GM12878 (cell line): ENCODE data around the gene FBXO8. TPM values are rescaled to one million over a fixed set of nuclear protein-coding genes. Genes with fewer than 3 reads are reported as not detected.

Experiments
- ATAC-seq: fragments of 200-7000 bp; cut with Tn5 transposase; 3 replicates; pipeline ENCODE4 v1.9.1; 2020; ENCODE audit warnings: mild to moderate bottlenecking, moderate library complexity
- BruUV-seq: library from RNA; stranded (reverse); fragments of 400-500 nt; replicated peaks from 2 replicates; lab custom pipeline; 2021; lab: Mats Ljungman, UMichigan
- CTCF ChIA-PET: fragments of 300-600 bp; sonication (Branson Sonifier 250); formaldehyde crosslinking; extraction: SDS; loops from one replicate; lab custom pipeline; 2021; ENCODE audit warnings: inconsistent platforms; lab: Yijun Ruan, JAX
- POLR2A ChIA-PET: fragments of 350-600 bp; formaldehyde crosslinking; extraction: SDS; loops from one replicate; lab custom pipeline; 2021; ENCODE audit warnings: inconsistent platforms; lab: Charles Lee
- RAD21 ChIA-PET: fragments of 300-600 bp; sonication (Branson Sonifier 250); formaldehyde crosslinking; loops from one replicate; lab custom pipeline; 2023; ENCODE audit warnings: antibody characterized with exemption; ENCODE audit not compliant: unreplicated experiment; lab: Charles Lee
- SMC1A ChIA-PET: fragments of 300-600 bp; sonication (Branson Sonifier 250); formaldehyde crosslinking; loops from one replicate; lab custom pipeline; 2023; ENCODE audit not compliant: unreplicated experiment, uncharacterized antibody; lab: Charles Lee
- DNase-seq: peaks from one replicate; pipeline ENCODE4 v3.0.0-alpha.2; 2011; ENCODE audit warnings: low read depth, low spot score
- FAIRE-seq: peaks from 3 replicates; lab custom pipeline; 2011; peaks lifted over from hg19 to GRCh38; lab: Jason Lieb, UNC
- H2AFZ ChIP-seq: 2 replicates; pipeline ENCODE4 v1.6.0; 2011; ENCODE audit warnings: low read depth, low read length, control low read depth; ENCODE audit not compliant: control insufficient read depth
- H3K27ac ChIP-seq: 2 replicates; pipeline ENCODE4 v1.5.1; 2011; ENCODE audit warnings: control low read depth; ENCODE audit not compliant: control insufficient read depth, insufficient read depth
- H3K27me3 ChIP-seq, 2 experiments: replicated peaks in 1 of 2; 2 replicates each; pipeline versions ENCODE4 v1.6.0 to v1.6.1; 2011; ENCODE audit warnings: low read length in 1 of 2; ENCODE audit not compliant: control insufficient read depth in 2 of 2, insufficient read depth in 2 of 2
- H3K36me3 ChIP-seq, 2 experiments: 2 replicates each; pipeline ENCODE4 v1.5.1; 2011; ENCODE audit warnings: low read length in 1 of 2; ENCODE audit not compliant: control insufficient read depth in 2 of 2, insufficient read depth in 2 of 2
- H3K4me1 ChIP-seq: 2 replicates; pipeline ENCODE4 v1.6.1; 2011; ENCODE audit warnings: mild to moderate bottlenecking, low read length, moderate library complexity, mixed read lengths; ENCODE audit not compliant: control insufficient read depth, insufficient read depth
- H3K4me2 ChIP-seq: 2 replicates; pipeline ENCODE4 v1.6.0; 2011; ENCODE audit warnings: control low read depth; ENCODE audit not compliant: control insufficient read depth, insufficient read depth
- H3K4me3 ChIP-seq: fragments of 200-600 bp; sonication (generic); 2 replicates; pipeline ENCODE4 v1.5.1; 2016
- H3K79me2 ChIP-seq: 2 replicates; pipeline ENCODE4 v1.6.0; 2011; ENCODE audit warnings: low read length; ENCODE audit not compliant: control insufficient read depth, insufficient read depth
- H3K9ac ChIP-seq: 2 replicates; pipeline ENCODE4 v1.8.0; 2011; ENCODE audit warnings: low read length, control low read depth, mixed read lengths; ENCODE audit not compliant: control insufficient read depth, insufficient read depth
- H3K9me3 ChIP-seq: replicated peaks from 3 replicates; pipeline ENCODE4 v1.5.1; 2011; ENCODE audit warnings: mild to moderate bottlenecking, low read length; ENCODE audit not compliant: control insufficient read depth, insufficient read depth
- H4K20me1 ChIP-seq: 2 replicates; pipeline ENCODE4 v1.6.0; 2011; ENCODE audit not compliant: control insufficient read depth, insufficient read depth
- ATF3 ChIP-seq: IDR thresholded peaks from 2 replicates; pipeline ENCODE4 v1.6.1; 2011; ENCODE audit warnings: low read depth, mild to moderate bottlenecking, low read length, moderate library complexity, borderline replicate concordance; ENCODE audit errors: extremely low read depth
- BACH1 ChIP-seq: fragments of 450-650 bp; IDR thresholded peaks from 2 replicates; pipeline ENCODE4 v1.6.1; 2017; ENCODE audit warnings: mild to moderate bottlenecking, borderline replicate concordance
- DPF2 ChIP-seq: fragments of 450-650 bp; IDR thresholded peaks from 2 replicates; pipeline ENCODE4 v1.6.1; 2017; ENCODE audit warnings: mild to moderate bottlenecking
- EGR1 ChIP-seq, 2 experiments: IDR thresholded peaks; 1 replicate in 1 of 2; 2 replicates in 1 of 2; pipeline ENCODE4 v1.6.1; 2011 to 2012; ENCODE audit warnings: low read depth in 2 of 2, low read length in 2 of 2, borderline replicate concordance in 1 of 2, mild to moderate bottlenecking in 1 of 2, moderate library complexity in 1 of 2
- PAX5 ChIP-seq: IDR thresholded peaks from 2 replicates; pipeline ENCODE4 v1.6.1; 2011; ENCODE audit warnings: low read depth, low read length, borderline replicate concordance
- POLR2AphosphoS5 ChIP-seq: IDR thresholded peaks from 2 replicates; pipeline ENCODE4 v1.6.1; 2011; ENCODE audit warnings: mild to moderate bottlenecking, low read length, inconsistent platforms
- SRF ChIP-seq, 2 experiments: IDR thresholded peaks; 2 replicates each; pipeline ENCODE4 v1.6.1; 2011; ENCODE audit warnings: low read depth in 2 of 2, low read length in 2 of 2, mild to moderate bottlenecking in 1 of 2, moderate library complexity in 1 of 2
- STAT3 ChIP-seq: IDR thresholded peaks from 2 replicates; pipeline ENCODE4 v1.6.1; 2011; ENCODE audit warnings: low read depth, low read length, improper control_type of control experiment
- TCF12 ChIP-seq: IDR thresholded peaks from 2 replicates; pipeline ENCODE4 v1.6.1; 2011; ENCODE audit warnings: low read depth, mild to moderate bottlenecking, low read length
- TCF3 ChIP-seq: IDR thresholded peaks from 2 replicates; pipeline ENCODE4 v1.6.1; 2012; ENCODE audit warnings: low read depth, mild to moderate bottlenecking, low read length, borderline replicate concordance; ENCODE audit not compliant: insufficient read depth
- WRNIP1 ChIP-seq: IDR thresholded peaks from 2 replicates; pipeline ENCODE4 v1.6.1; 2011; ENCODE audit warnings: low read depth, low read length, improper control_type of control experiment, borderline replicate concordance
- ZBTB11 ChIP-seq: fragments of 450-650 bp; formaldehyde crosslinking; IDR thresholded peaks from 2 replicates; pipeline ENCODE4 v1.5.0; 2022; ENCODE audit warnings: mild to moderate bottlenecking, missing genetic modification characterization
- WGBS: methylation state at CpG from one replicate; pipeline ENCODE4 v1.1.6; 2016; ENCODE audit warnings: low lambda C conversion rate; ENCODE audit not compliant: insufficient replicate concordance, insufficient coverage; ENCODE audit errors: missing lambda C conversion rate; 5-methylcytosine and 5-hydroxymethylcytosine counted together
- in situ Hi-C: fragments of 300-500 bp; cut with MboI; formaldehyde crosslinking; loops from 9 replicates; pipeline ENCODE4 v1.14.3; 2018; ENCODE audit warnings: mixed read lengths
- intact Hi-C: fragments of 100-400 bp; cut with micrococcal nuclease; formaldehyde crosslinking; loops from one replicate; pipeline ENCODE4 v1.14.2; 2022; ENCODE audit not compliant: unreplicated experiment
- polyA plus RNA-seq, 11 experiments: library from polyadenylated mRNA; depleted of rRNA in 4 of 11; unstranded in 6 of 11; stranded (reverse) in 5 of 11; fragments of >200 nt; fragmentation: Nextera tagmentation in 4 of 11; fragmentation: Illumina TruSeq in 1 of 11; extraction: Ambion mirVana in 4 of 11; extraction: Trizol in 1 of 11; gene quantifications; 1 replicate in 1 of 11; 2 replicates in 10 of 11; pipeline versions ENCODE4 v1.2.1 to v1.2.3, GENCODE V29; 2011 to 2016; ENCODE audit warnings: inconsistent platforms in 2 of 11, missing spikeins in 2 of 11, low read depth in 1 of 11
- total RNA-seq, 4 experiments: library from RNA; depleted of rRNA in 3 of 4; stranded (reverse); fragments of >200 nt in 3 of 4; fragmentation: Illumina TruSeq in 1 of 4; extraction: Trizol in 1 of 4; gene quantifications; 2 replicates each; pipeline versions ENCODE4 v1.2.1 to v1.2.3, GENCODE V29; 2013 to 2021
- TF ChIP-seq, protein P1 (sequence below): fragments of 150-350 bp; IDR thresholded peaks from 2 replicates; pipeline ENCODE4 v1.6.1; 2016; ENCODE audit warnings: low read depth, low read length

The FBXO8 gene
- total and polyA plus RNA-seq, 10 of the 15 experiments (the other 5 are each of a cell fraction or from before 2014, with no cell fraction given): 11.3 to 38.1 (median 16.8) TPM

- peaks cover 7% of the 10 kb centered on the region; the same call in 1 of the 2 replicates for H3K4me1 ChIP-seq
- in situ Hi-C loops: loop anchor here (10.0 kb wide), 1 partner anchor 642 kb away; no protein-coding TSS in a partner anchor
- DNase-seq: peak; percentile 86
- TF ChIP-seq, protein P1, sequence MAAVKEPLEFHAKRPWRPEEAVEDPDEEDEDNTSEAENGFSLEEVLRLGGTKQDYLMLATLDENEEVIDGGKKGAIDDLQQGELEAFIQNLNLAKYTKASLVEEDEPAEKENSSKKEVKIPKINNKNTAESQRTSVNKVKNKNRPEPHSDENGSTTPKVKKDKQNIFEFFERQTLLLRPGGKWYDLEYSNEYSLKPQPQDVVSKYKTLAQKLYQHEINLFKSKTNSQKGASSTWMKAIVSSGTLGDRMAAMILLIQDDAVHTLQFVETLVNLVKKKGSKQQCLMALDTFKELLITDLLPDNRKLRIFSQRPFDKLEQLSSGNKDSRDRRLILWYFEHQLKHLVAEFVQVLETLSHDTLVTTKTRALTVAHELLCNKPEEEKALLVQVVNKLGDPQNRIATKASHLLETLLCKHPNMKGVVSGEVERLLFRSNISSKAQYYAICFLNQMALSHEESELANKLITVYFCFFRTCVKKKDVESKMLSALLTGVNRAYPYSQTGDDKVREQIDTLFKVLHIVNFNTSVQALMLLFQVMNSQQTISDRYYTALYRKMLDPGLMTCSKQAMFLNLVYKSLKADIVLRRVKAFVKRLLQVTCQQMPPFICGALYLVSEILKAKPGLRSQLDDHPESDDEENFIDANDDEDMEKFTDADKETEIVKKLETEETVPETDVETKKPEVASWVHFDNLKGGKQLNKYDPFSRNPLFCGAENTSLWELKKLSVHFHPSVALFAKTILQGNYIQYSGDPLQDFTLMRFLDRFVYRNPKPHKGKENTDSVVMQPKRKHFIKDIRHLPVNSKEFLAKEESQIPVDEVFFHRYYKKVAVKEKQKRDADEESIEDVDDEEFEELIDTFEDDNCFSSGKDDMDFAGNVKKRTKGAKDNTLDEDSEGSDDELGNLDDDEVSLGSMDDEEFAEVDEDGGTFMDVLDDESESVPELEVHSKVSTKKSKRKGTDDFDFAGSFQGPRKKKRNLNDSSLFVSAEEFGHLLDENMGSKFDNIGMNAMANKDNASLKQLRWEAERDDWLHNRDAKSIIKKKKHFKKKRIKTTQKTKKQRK: peak; percentile 76; the same call in 1 of the 2 replicates
- TF ChIP-seq PAX5: peak; percentile 11; the same call in 1 of the 2 replicates
- no peak for TF ChIP-seq STAT3
- no peak for TF ChIP-seq WRNIP1
- no peak for TF ChIP-seq SRF (IDR thresholded peaks at IDR 0.05; ENCODE audit: low read depth in 2 of 2, low read length in 2 of 2)
- TF ChIP-seq TCF3: 0 out of 2 replicates have a peak, but pooled peaks have one; percentile 12
- no peak for TF ChIP-seq EGR1 (IDR thresholded peaks at IDR 0.05; ENCODE audit: borderline replicate concordance in 1 of 2, low read depth in 2 of 2, low read length in 2 of 2)
- TF ChIP-seq DPF2: peak; percentile 76
- peak; percentile 65; the same call in 1 of the 2 replicates for TF ChIP-seq POLR2AphosphoS5
- peak; percentile 57; the same call in 1 of the 2 replicates for TF ChIP-seq BACH1
- no peak for TF ChIP-seq ZBTB11 (CRISPR knock-in tag)
- 0 out of 2 replicates have a peak, but pooled peaks have one; percentile 7 for TF ChIP-seq TCF12
- no peak for TF ChIP-seq ATF3
Measured at GRCh38 chr4:174282836-174283506, 496 bp downstream of the FBXO8 start.

More at GRCh38 chr4:174282836-174283506, 496 bp downstream of the FBXO8 start:
- under 1% methylated on average over 22 of the region's 22 CpGs for WGBS
- peak; percentile 95 for FAIRE-seq
- Histone ChIP-seq H3K79me2 (peaks cover 58% of the 10 kb centered on the region), H3K36me3 (no peaks in the 10 kb centered on the region), H3K27me3 (no peaks in the 10 kb centered on the region), H4K20me1 (no peaks in the 10 kb centered on the region), H3K4me2 (peak overlapping the region; percentile 61; the same call in 1 of the 2 replicates), H2AFZ (peak overlapping the region; percentile 98), H3K9ac (peak overlapping the region; percentile 97), H3K4me3 (peak overlapping the region; percentile 96), H3K9me3 (peaks cover 4% of the 10 kb centered on the region; the same call in 2 of the 3 replicates), H3K27ac (peak overlapping the region; percentile 99)
- ChIA-PET POLR2A (interaction anchor here (1.3 to 4.0 kb wide), 5 partner anchors 13 to 42 kb away, joined by 3 to 21 read pairs (median 8); no protein-coding TSS in a partner anchor), CTCF (interaction anchor here (1.0 to 2.4 kb wide), 5 partner anchors 10 to 63 kb away, joined by 3 to 9 read pairs (median 7); no protein-coding TSS in a partner anchor), SMC1A (interaction anchor here (1.3 to 2.3 kb wide), 4 partner anchors 13 to 20 kb away, joined by 3 to 20 read pairs (median 10); no protein-coding TSS in a partner anchor), RAD21 (interaction anchor here (1.0 to 1.3 kb wide), 2 partner anchors 23 to 36 kb away, joined by 4 read pairs; no protein-coding TSS in a partner anchor)
- peak; percentile 96 for ATAC-seq
- intact Hi-C loops: loop anchor here (5.0 kb wide), 1 partner anchor 911 kb away; the partner anchor contains the start of gene SAP30
- TSS peak; percentile 82 for BruUV-seq
